HepG2 (cell line): ENCODE measurements around the gene CBFA2T2. TPM values are rescaled to one million over a fixed set of nuclear protein-coding genes. Genes with fewer than 3 reads are reported as not detected.

Experiments used
- ARNTL ChIP-seq: sonication (generic); formaldehyde crosslinking; IDR thresholded peaks from 2 replicates; pipeline ENCODE4 v1.4.0; 2020; ENCODE audit warnings: mild to moderate bottlenecking, missing genetic modification reagents
- CBFB ChIP-seq: sonication (generic); formaldehyde crosslinking; IDR thresholded peaks from 2 replicates; pipeline ENCODE4 v1.4.0; 2020; ENCODE audit warnings: missing genetic modification reagents
- ELK4 ChIP-seq: sonication (generic); formaldehyde crosslinking; IDR thresholded peaks from 2 replicates; pipeline ENCODE4 v1.9.0; 2021; ENCODE audit warnings: missing genetic modification reagents, borderline replicate concordance
- FOXK1 ChIP-seq: sonication (generic); formaldehyde crosslinking; IDR thresholded peaks from 2 replicates; pipeline ENCODE4 v1.4.0; 2020; ENCODE audit warnings: low read depth, missing genetic modification reagents, borderline replicate concordance
- HNF1B ChIP-seq: sonication (generic); formaldehyde crosslinking; IDR thresholded peaks from 2 replicates; pipeline ENCODE4 v1.5.1; 2020; ENCODE audit warnings: mild to moderate bottlenecking, moderate library complexity, missing genetic modification reagents
- KLF16 ChIP-seq, 2 experiments: sonication (generic) in 1 of 2; formaldehyde crosslinking in 1 of 2; IDR thresholded peaks; 2 replicates each; pipeline versions ENCODE4 v1.6.1 to v1.8.0; 2016 to 2023; ENCODE audit warnings: missing genetic modification reagents in 2 of 2, missing compliant biosample characterization in 1 of 2
- MLLT10 ChIP-seq: sonication (generic); formaldehyde crosslinking; IDR thresholded peaks from 2 replicates; pipeline ENCODE4 v1.4.0; 2020; ENCODE audit warnings: missing genetic modification reagents
- MNT ChIP-seq: fragments of 450-650 bp; IDR thresholded peaks from 2 replicates; pipeline ENCODE4 v1.6.1; 2016
- MXD3 ChIP-seq: IDR thresholded peaks from 2 replicates; pipeline ENCODE4 v1.6.1; 2016; ENCODE audit warnings: mild to moderate bottlenecking, missing biosample characterization, missing genetic modification reagents
- MXI1 ChIP-seq: IDR thresholded peaks from 3 replicates; pipeline ENCODE4 v1.6.1; 2012; ENCODE audit warnings: low read depth, low read length, inconsistent platforms, borderline replicate concordance
- NPAS2 ChIP-seq: sonication (generic); formaldehyde crosslinking; IDR thresholded peaks from 2 replicates; pipeline ENCODE4 v1.8.0; 2022; ENCODE audit warnings: mild to moderate bottlenecking, missing genetic modification reagents, borderline replicate concordance
- ONECUT2 ChIP-seq: sonication (generic); formaldehyde crosslinking; IDR thresholded peaks from 2 replicates; pipeline ENCODE4 v1.4.0; 2020; ENCODE audit warnings: missing genetic modification reagents
- PHB2 ChIP-seq: fragments of 450-650 bp; IDR thresholded peaks from 2 replicates; pipeline ENCODE4 v1.6.1; 2018; ENCODE audit not compliant: partially characterized antibody
- RAD21 ChIP-seq: fragments of 450-650 bp; formaldehyde crosslinking; IDR thresholded peaks from 2 replicates; pipeline ENCODE4 v1.5.0; 2020; ENCODE audit warnings: mild to moderate bottlenecking
- REPIN1 ChIP-seq: sonication (generic); formaldehyde crosslinking; IDR thresholded peaks from 2 replicates; pipeline ENCODE4 v1.8.0; 2022; ENCODE audit warnings: missing genetic modification reagents, low read depth, mild to moderate bottlenecking, borderline replicate concordance
- SKI ChIP-seq: fragments of 450-650 bp; IDR thresholded peaks from one replicate; pipeline ENCODE4 v1.6.1; 2018; ENCODE audit warnings: mild to moderate bottlenecking; ENCODE audit not compliant: partially characterized antibody
- ZNF138 ChIP-seq: sonication (generic); formaldehyde crosslinking; IDR thresholded peaks from 2 replicates; pipeline ENCODE4 v1.5.0; 2020; ENCODE audit warnings: mild to moderate bottlenecking, low read depth, missing genetic modification reagents
- ZNF281 ChIP-seq: sonication (generic); formaldehyde crosslinking; IDR thresholded peaks from 2 replicates; pipeline ENCODE4 v1.4.0; 2020; ENCODE audit warnings: missing genetic modification reagents, borderline replicate concordance
- ZNF30 ChIP-seq: sonication (generic); formaldehyde crosslinking; IDR thresholded peaks from 2 replicates; pipeline ENCODE4 v1.5.0; 2020; ENCODE audit warnings: mild to moderate bottlenecking, missing genetic modification reagents
- ZNF530 ChIP-seq: sonication (generic); formaldehyde crosslinking; IDR thresholded peaks from 2 replicates; pipeline ENCODE4 v1.5.0; 2020; ENCODE audit warnings: low read depth, mild to moderate bottlenecking, missing genetic modification reagents
- ZNF564 ChIP-seq: sonication (generic); formaldehyde crosslinking; IDR thresholded peaks from 2 replicates; pipeline ENCODE4 v1.8.1; 2023; ENCODE audit warnings: mild to moderate bottlenecking, missing genetic modification reagents
- ZNF644 ChIP-seq: IDR thresholded peaks from 2 replicates; pipeline ENCODE4 v1.6.1; 2016; ENCODE audit warnings: low read depth
- polyA plus RNA-seq, 8 experiments: library from polyadenylated mRNA; depleted of rRNA in 3 of 8; stranded (reverse) in 7 of 8; unstranded in 1 of 8; fragments of >200 nt; fragmentation: Illumina TruSeq in 4 of 8; extraction: Trizol in 4 of 8; gene quantifications; 2 replicates each; pipeline versions ENCODE4 v1.2.1 to v1.2.3, GENCODE V29; 2011 to 2016; ENCODE audit warnings: low read depth in 4 of 8, missing spikeins in 1 of 8, mixed read lengths in 1 of 8; ENCODE audit not compliant: insufficient read depth in 1 of 8
- total RNA-seq, 5 experiments: library from RNA; depleted of rRNA; stranded (reverse); fragments of >200 nt; fragmentation: Illumina TruSeq; extraction: Trizol; gene quantifications; 2 replicates each; pipeline ENCODE4 v1.2.3, GENCODE V29; 2016; ENCODE audit warnings: low read depth in 1 of 5

CBFA2T2 gene
- total and polyA plus RNA-seq, 2 of the 13 experiments (the other 11 are each of a cell fraction or from before 2014, with no cell fraction given) = 6.3 to 21.2 TPM

GRCh38 chr20:33490023-33490933, at the start of gene CBFA2T2 (continued):
- no peak for TF ChIP-seq ELK4 (CRISPR knock-in tag)
- peak; percentile 19; the same call in 1 of the 2 replicates for TF ChIP-seq REPIN1 (CRISPR knock-in tag)
- TF ChIP-seq ONECUT2 (CRISPR knock-in tag) = no peak
- TF ChIP-seq ZNF564 (CRISPR knock-in tag) = peak; percentile 91; the same call in 1 of the 2 replicates
- no peak; the same call in 2 of the 3 replicates for TF ChIP-seq MXI1
- TF ChIP-seq PHB2 = no peak
- peak; percentile 85 for TF ChIP-seq MXD3 (CRISPR knock-in tag)
- 0 out of 2 replicates have a peak, but pooled peaks have one; percentile 54 for TF ChIP-seq ZNF30 (CRISPR knock-in tag)
- TF ChIP-seq FOXK1 = no peak
- no peak; the same call in 1 of the 2 replicates for TF ChIP-seq ZNF281
- no peak for TF ChIP-seq MNT
- TF ChIP-seq MLLT10 = no peak
- peak; percentile 88 for TF ChIP-seq SKI
- TF ChIP-seq ZNF530 = no peak
- TF ChIP-seq KLF16 (CRISPR knock-in tag; IDR thresholded peaks at IDR 0.05) = peak in 1 of 2 experiments; percentile 64; a peak in 2 of 4 replicates
- 0 out of 2 replicates have a peak, but pooled peaks have one; percentile 5 for TF ChIP-seq CBFB (CRISPR knock-in tag)
- no peak for TF ChIP-seq ARNTL (CRISPR knock-in tag)
- peak; percentile 51; the same call in 1 of the 2 replicates for TF ChIP-seq HNF1B (CRISPR knock-in tag)
- TF ChIP-seq NPAS2 (CRISPR knock-in tag) = peak; percentile 84
- 0 out of 2 replicates have a peak, but pooled peaks have one; percentile 1 for TF ChIP-seq ZNF644 (CRISPR knock-in tag)
- no peak for TF ChIP-seq ZNF138 (CRISPR knock-in tag)
- peak; percentile 79 for TF ChIP-seq RAD21 (CRISPR knock-in tag)
